GM12878 (cell line): ENCODE measurements around the gene ZNF763.

ENCODE experiments used
- ATF3 ChIP-seq: IDR thresholded peaks from 2 replicates; pipeline ENCODE4 v1.6.1; 2011; ENCODE audit warnings: low read depth, mild to moderate bottlenecking, low read length, moderate library complexity, borderline replicate concordance; ENCODE audit errors: extremely low read depth
- BACH1 ChIP-seq: fragments of 450-650 bp; IDR thresholded peaks from 2 replicates; pipeline ENCODE4 v1.6.1; 2017; ENCODE audit warnings: mild to moderate bottlenecking, borderline replicate concordance
- CTCF ChIP-seq, 3 experiments: IDR thresholded peaks in 2 of 3; conservative IDR thresholded peaks in 1 of 3; 2 replicates each; pipeline ENCODE4 v1.5.1; 2011; ENCODE audit warnings: low read depth in 3 of 3, low read length in 3 of 3, mild to moderate bottlenecking in 3 of 3, control low read depth in 2 of 3, moderate library complexity in 2 of 3, inconsistent platforms in 1 of 3, mixed read lengths in 1 of 3; ENCODE audit not compliant: control insufficient read depth in 2 of 3, insufficient read depth in 1 of 3; ENCODE audit errors: extremely low read depth in 1 of 3
- FOXK2 ChIP-seq: fragments of 450-650 bp; IDR thresholded peaks from 2 replicates; pipeline ENCODE4 v1.6.1; 2017; ENCODE audit warnings: mild to moderate bottlenecking, moderate library complexity
- TCF3 ChIP-seq: IDR thresholded peaks from 2 replicates; pipeline ENCODE4 v1.6.1; 2012; ENCODE audit warnings: low read depth, mild to moderate bottlenecking, low read length, borderline replicate concordance; ENCODE audit not compliant: insufficient read depth

GRCh38 chr19:11995174-11995573, 30.3 kb downstream of the ZNF763 start:
- TF ChIP-seq CTCF (IDR thresholded peaks at IDR 0.05 in 2 of 3, conservative IDR thresholded peaks at IDR 0.05 in 1 of 3; ENCODE audit: control insufficient read depth in 2 of 3, extremely low read depth in 1 of 3, insufficient read depth in 1 of 3, low read depth in 3 of 3, low read length in 3 of 3) = no peak
- no peak for TF ChIP-seq TCF3
- no peak for TF ChIP-seq FOXK2
- TF ChIP-seq ATF3 = no peak
- TF ChIP-seq BACH1 = no peak
